COR-L47 (cell line): Measurements from ENCODE around the gene TMEM245.
A peak's percentile ranks its signal among the peaks of the same experiment; 100 is the strongest.
"Not testable (repeated sequence)": the region's sequence is repeated elsewhere in the genome, so short reads cannot be mapped to it uniquely, and the experiment has no call there.

ENCODE experiments used
- DNase-seq: peaks from one replicate; lab custom pipeline; 2025; lab: John Stamatoyannopoulos, UW

TMEM245 gene

DNA sequence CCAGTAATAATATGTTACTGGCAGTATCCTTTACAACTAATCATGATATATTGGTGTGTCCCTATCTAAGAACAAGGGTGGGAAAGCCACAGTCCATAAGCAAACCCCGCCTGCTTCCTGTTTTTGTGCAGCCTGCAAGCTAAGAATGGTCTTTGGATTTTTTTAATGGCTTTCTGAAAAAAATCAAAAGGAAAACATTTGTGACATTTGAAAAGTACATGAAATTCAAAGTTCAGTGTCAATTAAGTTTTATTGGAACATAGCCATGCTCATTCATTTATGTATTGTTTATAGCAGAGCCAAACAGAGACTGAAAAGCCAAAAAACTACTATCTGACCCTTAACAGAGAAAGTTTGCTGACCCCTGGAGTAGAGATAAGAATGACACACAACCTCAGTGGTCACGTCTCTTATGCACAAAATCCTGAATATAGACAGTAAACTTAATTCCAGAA, 12.8 kb upstream of the TMEM245 start:
- no peak for DNase-seq

GRCh38 chr9:109129470-109130197, 9.9 kb upstream of the TMEM245 start:
- no peak for DNase-seq

- not testable (repeated sequence) for DNase-seq
Measured at GRCh38 chr9:109126671-109127070, 6.9 kb upstream of the TMEM245 start.

DNA sequence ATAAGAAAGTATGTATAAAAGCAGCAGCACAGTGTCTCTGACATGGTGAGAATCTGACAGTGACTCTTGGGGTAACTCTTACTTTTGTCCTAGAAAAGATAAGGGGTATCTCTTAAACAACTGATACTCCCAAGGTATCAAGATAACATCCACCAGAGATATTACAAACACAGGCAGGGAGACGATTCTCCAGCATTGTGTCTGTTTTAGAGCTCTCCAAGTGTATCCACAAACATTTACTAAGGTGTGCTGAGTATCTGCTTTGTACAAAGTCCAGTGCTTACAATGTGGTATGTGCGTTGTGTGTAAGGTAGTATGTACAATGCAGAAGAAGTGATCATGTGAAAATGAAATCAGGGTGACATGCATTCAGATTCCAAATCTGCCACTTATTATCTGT, 4.4 kb upstream of the TMEM245 start:
- no peak for DNase-seq

DNA sequence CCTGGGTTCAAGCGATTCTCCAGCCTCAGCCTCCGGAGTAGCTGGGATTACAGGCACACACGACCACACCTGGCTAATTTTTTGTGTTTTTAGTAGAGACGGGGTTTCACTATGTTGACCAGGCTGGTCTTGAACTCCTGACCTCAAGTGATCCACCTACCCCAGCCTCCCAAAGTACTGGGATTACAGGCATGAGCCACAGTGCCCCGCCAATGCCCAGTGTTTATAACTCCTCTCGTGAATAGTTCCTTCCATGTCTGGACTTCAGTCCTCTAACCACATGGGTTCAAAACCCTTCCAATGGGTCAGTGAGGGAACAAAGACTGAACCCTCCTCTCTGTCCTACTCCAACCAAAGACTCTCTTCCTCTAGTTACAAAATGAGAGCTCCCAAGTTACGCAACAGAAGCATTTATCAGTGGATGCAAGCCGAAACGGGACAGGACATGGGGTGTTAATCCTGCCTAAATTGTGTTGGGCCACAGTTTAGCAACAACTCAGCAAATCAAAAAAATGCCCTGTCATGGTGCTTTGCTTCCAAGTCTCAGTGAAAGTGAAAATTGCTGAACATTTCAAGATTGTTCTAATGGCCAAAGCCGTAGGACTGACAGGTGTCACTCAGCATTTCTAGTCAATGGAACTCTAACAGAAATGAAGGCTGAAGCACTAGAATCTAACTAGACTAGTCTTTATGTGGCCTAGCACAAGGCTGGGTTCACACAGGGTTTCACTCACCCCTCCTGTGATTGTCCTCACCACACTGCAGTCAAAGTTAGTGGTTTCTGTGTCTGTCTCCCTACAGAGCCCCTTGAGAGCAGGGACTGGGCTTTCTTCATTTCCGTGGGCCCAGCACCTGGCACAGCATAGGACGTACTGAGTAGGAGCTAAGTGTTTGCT, 3.2 kb upstream of the TMEM245 start:
- no peak for DNase-seq

DNA sequence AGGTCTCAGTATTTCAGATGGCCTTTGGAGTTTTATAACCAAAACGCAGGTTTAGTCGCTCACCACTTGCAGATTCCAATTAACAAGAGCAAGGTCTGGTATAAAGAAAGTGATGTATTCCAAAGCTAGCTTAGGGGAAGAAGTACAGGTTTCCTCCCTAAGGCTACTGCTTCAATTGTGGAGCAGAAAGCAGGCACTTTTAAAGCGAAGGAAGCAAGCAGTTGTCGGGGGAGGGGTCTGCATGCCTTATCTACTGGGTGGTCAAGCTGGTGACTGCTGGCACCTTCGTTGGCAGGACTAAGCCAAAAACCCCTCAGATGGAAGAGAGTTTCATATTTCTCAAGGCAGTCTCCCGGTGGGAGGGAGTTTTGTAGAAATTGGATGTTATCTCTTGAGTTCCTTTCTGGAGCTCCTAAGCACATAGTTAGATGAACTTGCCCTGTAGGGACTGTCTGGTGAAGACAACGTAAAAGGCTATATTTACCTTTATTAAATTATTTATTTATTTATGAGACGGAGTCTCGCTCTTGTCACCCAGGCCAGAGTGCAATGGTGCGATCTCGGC, 1.6 kb upstream of the TMEM245 start:
- DNase-seq, result no peak

DNA sequence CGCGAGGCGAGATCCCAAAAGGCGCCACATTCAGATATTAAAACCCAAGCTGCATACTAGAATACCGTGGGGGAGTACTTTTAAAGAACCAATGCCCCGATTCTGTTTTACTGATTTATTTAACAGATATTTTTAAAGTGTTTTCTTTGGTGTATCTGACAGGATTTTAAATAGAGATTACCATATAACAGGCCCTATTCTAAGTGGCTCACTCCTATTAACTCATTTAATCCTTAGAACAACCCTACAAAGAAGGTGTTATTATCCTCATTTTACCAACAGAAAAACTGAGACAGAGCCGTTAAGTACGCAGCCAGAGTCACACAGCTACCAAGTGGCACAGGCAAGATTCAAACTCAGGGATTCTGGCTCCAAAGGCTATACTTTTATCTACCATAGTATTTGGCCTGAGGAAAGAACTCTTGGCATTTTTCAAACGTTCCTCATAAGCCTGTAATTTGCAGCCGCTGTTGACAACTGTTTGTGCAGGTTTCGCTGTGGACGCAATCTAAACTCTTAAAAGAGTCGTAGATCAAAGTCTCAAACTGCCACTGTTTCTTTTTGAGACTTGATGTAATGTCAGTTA, 550 bp upstream of the TMEM245 start:
- DNase-seq, result no peak

GRCh38 chr9:109118808-109119438, 824 bp downstream of the TMEM245 start:
- no peak for DNase-seq

GRCh38 chr9:109117856-109118807, 1.6 kb downstream of the TMEM245 start:
- DNase-seq, result peak; percentile 5

GRCh38 chr9:109115931-109116526, 3.7 kb downstream of the TMEM245 start:
- no peak for DNase-seq

DNA sequence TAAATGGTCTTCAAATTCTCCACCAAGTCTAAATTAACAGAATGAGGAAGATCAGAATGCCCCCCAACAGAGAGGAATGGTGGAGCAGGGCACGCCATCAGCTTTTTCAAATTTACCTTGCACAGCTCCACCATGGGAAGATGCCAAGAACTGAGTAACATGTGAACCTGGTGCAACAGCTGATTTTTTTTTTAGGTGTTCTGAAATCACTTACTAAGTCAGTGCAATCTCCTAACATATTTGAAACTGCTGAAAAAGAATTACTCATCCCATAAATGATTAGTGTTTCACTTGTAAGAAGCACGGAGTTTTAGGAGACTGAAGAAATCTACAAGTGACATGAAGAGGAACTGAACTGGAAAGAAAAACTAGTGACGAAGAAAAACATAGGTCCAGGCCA, 5.1 kb downstream of the TMEM245 start:
- DNase-seq, result no peak

DNA sequence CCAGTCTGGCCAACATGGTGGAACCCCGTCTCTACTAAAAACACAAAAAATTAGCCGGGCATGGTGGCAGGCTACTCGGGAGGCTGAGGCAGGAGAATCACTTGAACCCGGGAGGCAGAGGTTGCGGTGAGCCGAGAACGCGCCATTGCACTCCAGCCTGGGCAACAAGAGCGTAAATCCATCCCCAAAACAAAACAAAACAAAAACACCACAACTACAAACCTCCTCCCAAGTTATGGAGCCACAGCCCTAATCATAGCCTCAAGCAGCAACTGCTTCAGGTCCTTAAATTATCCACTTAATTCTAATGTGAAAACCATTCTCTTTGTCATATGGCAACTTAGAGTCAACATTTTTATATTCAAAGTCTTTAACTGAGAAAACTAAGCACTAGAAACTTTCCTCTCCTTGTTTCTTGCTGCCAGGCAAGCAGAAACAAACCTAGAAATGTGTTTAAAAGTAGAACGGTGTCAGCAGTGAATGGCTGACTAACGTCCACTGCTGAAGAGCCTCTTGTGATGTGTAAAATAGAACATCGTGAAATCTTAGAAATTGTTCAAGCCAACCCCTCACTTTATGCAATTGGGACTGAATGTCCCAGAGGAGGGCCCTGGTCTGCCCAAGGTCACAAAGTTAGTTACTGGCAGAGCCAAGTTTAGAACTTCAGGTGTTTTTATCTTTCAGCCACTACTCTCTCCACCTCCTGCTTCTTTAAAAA, 5.7 kb downstream of the TMEM245 start:
- DNase-seq, result no peak

DNA sequence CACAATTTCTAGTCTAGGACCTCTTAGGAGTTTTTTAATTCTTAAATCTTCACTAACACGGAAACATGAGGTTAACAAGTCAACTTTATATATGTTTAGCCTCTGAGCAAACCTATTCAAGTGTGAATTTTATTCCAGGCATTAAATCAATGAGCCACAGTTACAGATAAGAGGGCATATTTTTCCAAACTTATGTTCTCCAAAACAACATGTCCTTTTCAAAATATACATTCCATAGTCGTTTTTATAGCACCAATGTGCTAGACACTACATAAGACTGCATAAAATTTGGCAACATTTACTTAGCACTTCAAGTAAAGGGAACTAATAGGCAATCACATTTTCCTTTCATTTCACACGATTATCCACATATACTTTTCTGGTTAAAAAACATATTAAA, 6.5 kb downstream of the TMEM245 start:
- DNase-seq, result no peak

- no peak for DNase-seq
Measured at GRCh38 chr9:109110329-109111021, 9.3 kb downstream of the TMEM245 start.

- no peak for DNase-seq
Measured at GRCh38 chr9:109109967-109110328, 9.8 kb downstream of the TMEM245 start.

GRCh38 chr9:109108318-109108717, 11.4 kb downstream of the TMEM245 start:
- DNase-seq, result no peak

DNA sequence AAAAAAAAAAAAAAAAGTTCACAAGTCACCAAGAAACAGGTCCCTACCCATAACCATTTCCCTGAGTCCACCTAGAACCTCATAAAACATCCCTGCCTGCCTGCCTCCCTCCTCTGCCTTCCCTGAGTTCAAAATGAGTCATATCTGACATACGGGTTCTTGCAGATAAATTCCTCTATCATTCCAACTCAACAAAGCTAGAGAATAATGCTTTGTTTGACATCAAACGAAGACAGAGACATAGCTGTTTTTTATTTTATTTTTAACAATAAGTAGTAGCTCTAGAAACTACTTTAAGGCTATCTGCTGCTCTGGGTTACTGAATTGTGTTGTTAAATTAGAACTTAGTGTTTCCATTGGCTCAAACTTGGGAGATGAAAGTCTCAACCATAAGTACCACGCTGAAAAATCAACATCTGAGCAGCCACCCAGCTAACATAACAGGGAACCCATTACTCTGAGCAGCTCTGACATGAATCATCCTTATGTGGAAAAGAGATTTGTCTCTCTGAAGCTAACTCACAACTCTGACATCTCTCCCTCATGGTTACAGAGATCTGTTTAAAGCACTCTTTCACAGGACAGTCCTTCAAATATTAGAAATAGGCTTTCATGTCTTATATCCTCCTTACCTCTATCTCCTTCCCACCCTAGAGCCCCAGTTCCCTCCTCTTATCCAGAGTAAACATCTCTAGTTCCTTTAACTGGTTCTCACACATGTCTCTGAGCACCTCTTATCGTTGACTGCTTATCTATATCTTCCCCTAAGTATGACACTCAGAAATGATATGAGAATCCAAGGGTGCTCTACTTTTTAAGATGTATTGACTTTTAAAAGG, 12.1 kb downstream of the TMEM245 start:
- no peak for DNase-seq

GRCh38 chr9:109101810-109102209, 17.9 kb downstream of the TMEM245 start:
- DNase-seq, result no peak
